ENCODE measurements around the gene PEF1.

GRCh38 chr1:31621847-31622730 lies 22.6 kb downstream of the PEF1 start:
- TF ChIP-seq CTCF (conservative IDR thresholded peaks at IDR 0.05; ENCODE audit: low read depth, low read length) (no peak), EZH2 (IDR thresholded peaks at IDR 0.05; ENCODE audit: borderline replicate concordance, low read depth, low read length, poor library complexity, severe bottlenecking) (no peak)

Measured in A673 (cell line).